G401 (cell line): ENCODE data around the gene ATAT1. TPM values are rescaled to one million over a fixed set of nuclear protein-coding genes. Genes with fewer than 3 reads are reported as not detected.
A peak's percentile ranks its signal among the peaks of the same experiment; 100 is the strongest.

Experiments
- DNase-seq: peaks from one replicate; pipeline ENCODE4 v3.0.0-alpha.2; 2015; ENCODE audit warnings: low spot score
- in situ Hi-C: cut with HindIII; loops from 2 replicates; pipeline ENCODE4 v1.10.0; 2016; ENCODE audit warnings: low sequenced_read_pairs, mixed read lengths
- total RNA-seq: library from RNA; depleted of rRNA; stranded (reverse); fragments of >200 nt; shearing (Covaris generic); gene quantifications from 2 replicates; pipeline ENCODE4 v1.2.3, GENCODE V29; 2014

ATAT1 gene
- total RNA-seq, 1 experiment from 2014 or later = 1.7 TPM

DNA sequence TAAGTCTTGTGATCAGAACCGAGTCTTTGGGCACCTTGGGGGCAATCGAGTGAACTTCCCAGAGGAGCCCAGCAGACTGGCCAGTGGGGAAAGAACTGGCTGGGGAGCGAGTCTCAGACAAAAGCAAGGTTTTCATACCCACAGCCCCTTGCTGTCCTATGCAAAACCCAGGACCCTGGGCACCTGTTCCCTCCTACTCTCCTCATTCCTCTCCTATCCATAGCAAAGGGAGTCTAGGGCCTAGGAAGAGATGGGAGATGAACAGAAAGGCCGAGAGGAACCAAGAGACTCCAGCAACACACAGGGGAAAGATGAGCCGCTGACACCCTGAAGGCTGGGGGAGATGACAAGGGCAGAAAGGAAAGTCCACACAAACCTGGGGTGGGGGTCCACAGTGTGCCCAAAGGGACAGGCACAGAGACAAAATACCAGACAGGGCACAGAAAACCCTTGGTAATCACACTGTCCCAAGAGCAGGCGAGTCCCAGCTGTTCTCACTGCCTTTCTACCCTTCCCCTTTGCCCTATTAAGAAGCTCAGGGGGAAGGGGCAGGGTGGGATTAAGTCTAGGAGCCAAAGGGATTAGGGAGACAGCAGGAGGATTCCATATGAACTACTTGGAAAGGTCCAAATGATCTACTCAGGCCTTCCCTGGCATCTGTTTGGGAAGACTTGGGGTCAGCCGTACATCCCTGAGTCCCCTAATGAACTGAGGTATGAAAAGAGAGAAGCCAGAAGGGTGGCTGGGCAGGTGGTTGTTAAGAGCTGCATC, 53.3 kb downstream of the ATAT1 start:
- DNase-seq = peak; percentile 19
- in situ Hi-C loops = no loop called here

DNA sequence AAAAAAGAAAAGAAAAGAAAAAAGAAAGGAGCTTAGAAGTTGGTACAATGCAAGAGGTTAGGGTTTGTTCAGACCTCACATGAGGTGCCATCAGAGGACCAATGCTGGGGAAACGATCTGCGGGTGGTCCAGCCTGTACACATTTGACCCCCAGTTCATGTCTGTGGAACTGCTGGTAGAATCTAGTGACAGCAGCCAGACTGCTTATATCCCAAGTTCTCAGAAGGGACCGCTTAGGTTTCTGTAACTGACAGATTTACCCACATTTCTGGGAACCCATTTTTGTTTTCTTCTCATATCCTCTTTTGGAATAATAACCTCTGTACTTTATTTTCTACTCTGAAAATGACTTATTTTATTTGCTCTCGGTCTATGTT, 55.1 kb downstream of the ATAT1 start:
- in situ Hi-C loops = no loop called here
- no peak for DNase-seq

- in situ Hi-C loops = no loop called here
- DNase-seq = no peak
Measured at GRCh38 chr6:30682143-30683117, 55.8 kb downstream of the ATAT1 start.

DNA sequence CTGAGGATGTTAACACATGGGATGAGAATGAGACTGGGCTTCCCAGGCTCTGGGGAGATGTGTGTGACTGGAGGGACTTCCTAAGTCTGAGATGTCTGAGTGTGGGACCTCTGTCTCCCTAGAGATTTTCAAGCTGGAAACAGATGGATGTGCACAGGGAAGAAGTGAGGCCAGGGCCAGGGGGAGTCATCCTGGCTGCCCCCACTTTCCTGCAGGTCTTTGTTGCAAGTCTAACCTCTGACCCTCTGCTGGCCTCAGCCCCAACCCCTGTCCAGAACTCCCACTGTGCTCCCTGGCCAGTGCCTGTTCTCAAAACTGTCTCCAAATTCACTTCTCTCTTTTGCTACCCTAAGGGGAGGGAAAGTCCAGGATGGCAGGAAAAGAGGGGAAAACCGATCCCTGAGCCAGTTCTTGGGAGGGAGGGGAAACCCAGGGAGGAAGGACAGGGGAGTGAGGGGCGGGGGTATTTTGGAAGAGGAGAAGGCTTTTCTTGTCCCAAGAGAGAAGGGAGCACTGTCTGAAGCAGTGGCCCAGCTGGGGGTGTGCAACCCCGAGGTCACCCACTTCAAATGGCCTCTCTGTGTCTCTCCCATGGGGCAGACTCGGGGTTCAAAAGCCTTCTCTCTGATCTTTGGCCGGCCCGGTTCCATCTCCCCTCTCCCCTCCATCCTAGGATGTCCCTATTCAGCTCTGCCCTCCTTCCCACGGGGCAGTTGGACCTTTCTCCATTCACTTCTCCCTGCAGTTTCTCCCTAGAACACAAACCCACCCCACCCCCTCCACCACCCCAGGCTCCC, 56.7 kb downstream of the ATAT1 start:
- in situ Hi-C loops = no loop called here

DNA sequence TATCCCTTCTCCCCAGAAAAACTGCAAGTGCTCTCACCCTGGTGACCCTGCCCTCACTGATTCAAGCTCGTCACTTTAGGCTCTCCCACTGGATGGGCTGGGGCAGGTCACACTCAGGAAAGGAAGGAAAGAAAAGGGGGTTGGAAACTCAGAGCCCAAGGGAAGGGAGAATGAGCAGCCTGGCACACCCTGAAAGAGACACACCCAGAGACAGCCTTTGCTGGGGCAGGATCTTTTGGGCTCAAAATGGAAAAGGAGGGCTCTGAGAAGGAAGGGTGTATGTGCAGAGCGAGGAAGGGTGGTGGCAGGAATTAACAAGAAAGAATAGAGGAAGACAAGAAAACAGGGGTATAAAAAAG, 57.3 kb downstream of the ATAT1 start:
- in situ Hi-C loops = no loop called here
- DNase-seq = no peak

More for the DNA sequence above, 56.7 kb downstream of the ATAT1 start:
- no peak for DNase-seq

GRCh38 chr6:30684386-30685156, 57.9 kb downstream of the ATAT1 start:
- in situ Hi-C loops = no loop called here
- no peak for DNase-seq

DNA sequence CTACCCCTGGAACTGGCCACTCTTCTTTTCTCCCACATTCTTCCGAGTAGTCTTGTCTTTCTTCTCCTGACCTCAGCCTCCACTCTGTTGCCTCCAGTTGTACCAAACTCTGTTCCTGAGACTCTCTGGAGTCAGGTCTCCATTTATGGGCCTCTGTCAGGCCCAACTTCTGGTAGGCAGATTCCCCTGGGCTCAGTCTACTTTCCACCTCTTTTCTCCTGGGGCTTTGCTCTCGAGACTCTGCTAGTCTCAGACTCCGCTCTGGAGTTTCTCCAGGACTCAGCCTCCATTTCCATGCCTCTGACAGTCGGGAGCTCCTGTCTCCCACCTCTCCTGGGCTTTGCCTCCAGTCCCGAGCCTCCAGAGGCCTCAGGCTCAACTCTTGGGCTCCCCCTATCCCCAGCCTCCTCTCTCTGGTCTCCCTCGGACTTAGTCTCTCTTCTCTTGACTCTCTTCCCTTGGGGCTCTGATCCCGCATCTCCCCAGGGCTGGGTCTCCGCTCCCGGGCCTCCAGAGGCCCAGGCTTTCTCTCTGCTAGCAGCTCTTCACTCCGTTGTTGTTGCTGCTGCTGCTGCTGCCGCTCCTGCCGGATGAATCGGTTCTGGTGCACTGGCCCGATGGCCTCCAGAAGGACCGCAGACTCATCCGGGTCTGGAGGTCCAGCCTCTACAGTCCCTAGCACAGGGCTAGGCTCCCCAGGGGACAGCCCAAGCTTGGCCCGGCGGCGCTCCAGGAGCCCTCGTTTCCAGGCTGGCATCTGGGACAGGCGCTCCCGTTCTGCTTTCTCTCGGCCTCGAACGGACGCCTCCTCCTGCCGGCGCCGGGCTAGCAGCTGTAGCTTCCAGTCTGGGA, 58.7 kb downstream of the ATAT1 start:
- DNase-seq = no peak
- in situ Hi-C loops = no loop called here

GRCh38 chr6:30686009-30686907, 59.6 kb downstream of the ATAT1 start, which contains the start of gene PPP1R18:
Gene PPP1R18, minus strand, starts transcription at chr6:30686645. Its CDS starts 627 bp downstream, at chr6:30686018.
- in situ Hi-C loops = no loop called here
- peak; percentile 26 for DNase-seq

- DNase-seq = peak; percentile 63
- in situ Hi-C loops = no loop called here
Measured at GRCh38 chr6:30686908-30687658, 60.4 kb downstream of the ATAT1 start.

GRCh38 chr6:30687659-30688431, 61.2 kb downstream of the ATAT1 start:
- peak; percentile 33 for DNase-seq
- in situ Hi-C loops = no loop called here

GRCh38 chr6:30688569-30688968, 61.9 kb downstream of the ATAT1 start:
- no peak for DNase-seq
- in situ Hi-C loops = no loop called here

DNA sequence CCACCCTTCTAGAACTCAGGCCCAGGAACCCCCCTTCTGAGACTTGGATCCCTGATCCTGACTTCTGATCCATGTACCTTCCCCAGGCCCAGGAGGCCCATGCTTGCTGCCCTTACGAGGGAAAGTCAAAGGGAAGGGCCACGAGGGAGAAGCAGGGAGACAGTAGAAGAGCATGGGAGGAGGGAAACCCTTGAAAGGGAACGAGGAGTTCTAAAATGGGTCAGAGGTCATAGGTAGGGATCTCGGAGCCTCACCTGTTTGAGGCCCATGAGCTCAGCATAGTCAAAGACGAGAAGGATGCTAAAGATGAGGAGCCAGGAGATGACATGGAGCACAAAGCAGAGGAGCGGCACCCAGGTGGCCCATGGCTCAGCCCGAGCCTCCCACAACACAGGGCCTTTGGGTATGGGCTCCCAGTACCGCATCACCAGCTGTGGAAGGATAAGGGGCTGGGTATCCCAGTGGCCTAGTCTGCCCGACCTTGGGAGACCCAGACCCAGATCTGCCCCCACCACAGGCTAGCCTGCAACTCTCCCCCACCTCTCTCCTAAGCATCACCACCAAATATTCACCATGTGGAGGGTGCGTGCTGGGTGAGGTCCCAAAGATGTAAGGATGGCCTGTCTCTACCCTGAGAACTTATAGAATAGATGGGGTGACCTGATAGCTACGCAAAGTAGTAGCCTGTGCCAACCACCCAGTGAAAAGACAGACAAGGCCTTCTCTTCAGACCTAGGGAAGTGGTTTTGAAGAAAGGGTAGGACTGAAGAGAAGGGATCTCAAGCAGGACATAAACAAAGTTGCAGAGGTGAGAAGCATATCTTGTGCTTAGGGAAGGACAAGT, 62.6 kb downstream of the ATAT1 start:
- in situ Hi-C loops = no loop called here
- no peak for DNase-seq

- in situ Hi-C loops = no loop called here
Measured at GRCh38 chr6:30689985-30690384, 63.3 kb downstream of the ATAT1 start.

GRCh38 chr6:30690403-30691207, 63.9 kb downstream of the ATAT1 start, which contains the start of gene NRM:
Gene NRM, minus strand, starts transcription at chr6:30690984. Its CDS starts 10 bp downstream, at chr6:30690974.
- in situ Hi-C loops = no loop called here
- DNase-seq = peak; percentile 84

More at GRCh38 chr6:30689985-30690384, 63.3 kb downstream of the ATAT1 start:
- no peak for DNase-seq
